ELR (cell line): ENCODE measurements around the gene MOB1B.

Experiments used
- DNase-seq: peaks from one replicate; pipeline ENCODE4 v3.0.0-alpha.2; 2015; ENCODE audit warnings: low read depth

The MOB1B gene

GRCh38 chr4:70914631-70915030 lies 12.5 kb downstream of the MOB1B start:
- DNase-seq, result peak; percentile 5

DNA sequence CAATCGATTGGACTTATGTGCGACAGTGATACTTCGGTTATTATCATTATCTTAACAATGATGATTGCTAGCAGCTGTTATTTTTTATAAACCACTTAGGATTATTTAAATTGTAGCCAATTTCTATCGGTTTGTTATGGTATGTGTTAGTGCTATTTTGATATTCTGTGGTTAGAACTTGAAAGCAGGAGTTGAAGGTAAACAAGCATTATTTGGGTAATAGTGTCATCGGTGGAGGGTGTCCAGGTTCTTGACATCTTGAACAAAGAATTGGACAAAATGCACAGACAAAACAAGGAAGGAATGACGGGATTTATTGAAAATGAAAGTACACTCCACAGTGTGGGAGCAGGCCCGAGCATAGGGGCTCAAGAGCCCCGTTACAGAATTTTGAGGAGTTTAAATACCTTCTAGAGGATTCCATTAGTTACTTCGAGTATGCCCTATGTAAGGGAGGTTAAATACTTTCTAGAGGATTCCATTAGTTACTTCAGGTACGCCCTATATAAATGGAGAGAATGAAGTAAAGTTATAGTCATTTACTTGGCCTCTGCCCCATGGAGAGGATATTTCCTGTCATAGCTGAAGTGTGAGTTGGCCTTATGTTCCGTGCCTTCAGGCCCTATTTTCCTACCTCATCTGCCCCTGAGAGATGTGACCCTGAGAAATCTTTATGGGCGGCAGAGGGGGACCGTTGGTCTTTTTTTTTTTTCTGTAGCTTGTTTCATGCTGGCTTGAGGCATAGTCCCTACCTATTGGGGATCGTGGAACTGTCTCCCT lies 13.1 kb downstream of the MOB1B start:
- peak; percentile 90 for DNase-seq

DNA sequence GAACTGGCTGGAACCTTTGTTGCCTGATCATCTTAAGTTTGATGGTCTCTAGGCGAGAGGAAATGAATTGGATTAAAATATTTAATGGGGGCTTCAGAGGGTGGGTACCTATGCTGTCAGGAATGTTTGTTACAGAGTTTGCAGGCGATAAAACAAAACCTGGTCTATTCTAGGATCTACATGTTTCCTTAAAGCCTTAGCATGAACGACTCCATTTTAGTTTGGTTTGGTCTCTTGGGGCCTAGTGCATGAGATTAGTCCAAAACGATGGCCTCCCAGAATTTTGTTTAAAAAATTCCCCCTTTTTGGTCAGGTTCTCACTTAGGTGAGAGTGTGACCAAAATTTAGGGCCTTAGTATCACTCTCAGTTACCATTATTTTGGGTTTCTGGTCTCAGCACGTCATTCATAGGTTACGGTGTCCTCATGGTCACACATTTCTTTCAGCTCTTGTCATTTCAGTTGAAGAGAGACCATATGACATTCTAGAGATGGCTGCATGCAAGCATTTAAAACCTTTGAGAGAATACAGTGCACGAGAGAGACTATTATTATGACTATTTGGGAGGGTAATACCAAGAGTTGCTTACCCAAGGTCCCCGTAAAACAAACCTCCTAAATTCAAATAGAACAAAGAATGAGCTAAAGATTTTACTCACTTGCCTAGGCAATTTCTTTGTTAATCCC lies 13.8 kb downstream of the MOB1B start:
- DNase-seq, result no peak

DNA sequence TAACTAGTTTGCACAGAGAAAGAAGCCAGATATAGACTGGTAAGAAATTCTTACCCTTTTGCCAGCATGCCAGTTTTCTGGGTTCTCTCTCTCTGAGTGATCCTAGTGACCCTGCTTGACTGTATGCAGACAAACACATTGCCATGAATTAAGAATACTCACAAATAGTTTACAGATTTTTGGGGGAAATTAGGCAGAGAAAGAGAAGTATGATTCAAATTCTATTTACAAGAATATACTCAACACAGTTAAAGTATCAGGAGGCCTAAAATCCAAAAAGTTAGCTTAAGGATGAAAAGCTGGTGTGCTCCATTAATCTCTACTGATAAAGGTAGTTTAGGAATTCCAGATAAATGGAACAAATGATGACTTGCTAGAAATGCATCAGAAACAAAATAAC lies 18.4 kb downstream of the MOB1B start:
- DNase-seq, result no peak

- DNase-seq, result peak; percentile 5
Measured at GRCh38 chr4:70925418-70925817, 23.2 kb downstream of the MOB1B start.

DNA sequence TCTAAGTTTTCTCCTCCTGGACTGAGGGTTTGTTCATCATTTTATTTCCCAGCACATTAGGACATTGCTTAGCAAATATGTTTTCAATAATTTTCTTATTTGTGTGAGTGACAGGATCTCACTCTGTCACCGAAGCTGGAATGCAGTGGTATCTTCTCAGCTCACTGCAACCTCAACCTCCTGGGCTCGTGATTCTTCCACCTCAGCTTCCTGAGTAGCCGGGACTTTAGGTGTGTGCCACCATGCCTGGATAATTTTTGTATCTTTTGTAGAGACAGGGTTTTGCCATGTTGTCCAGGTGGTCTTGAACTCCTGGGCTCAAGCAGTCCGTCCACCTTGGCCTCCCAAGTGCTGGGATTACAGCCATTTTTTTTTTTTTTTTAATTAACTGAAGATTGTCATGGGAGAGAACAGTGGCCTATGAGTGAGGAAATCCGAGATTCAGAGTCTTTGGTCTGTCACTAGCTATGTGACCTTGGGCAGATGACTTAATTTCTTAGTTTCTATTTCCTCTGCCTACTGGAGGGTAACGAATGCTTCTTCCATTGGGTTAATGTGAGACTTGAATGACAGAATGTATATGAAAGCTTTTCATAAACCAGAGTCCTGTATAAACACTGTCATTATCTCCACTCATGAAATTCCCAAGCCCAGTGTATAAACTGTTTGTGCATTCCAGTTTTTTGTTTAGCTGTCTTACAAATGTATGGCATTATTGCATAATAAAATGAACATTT lies 23.9 kb downstream of the MOB1B start:
- DNase-seq, result no peak

GRCh38 chr4:70927502-70928137 lies 25.5 kb downstream of the MOB1B start:
- DNase-seq, result no peak

GRCh38 chr4:70930530-70931256 lies 28.5 kb downstream of the MOB1B start:
- no peak for DNase-seq

- no peak for DNase-seq
Measured at GRCh38 chr4:70931347-70931746, 29.2 kb downstream of the MOB1B start.

DNA sequence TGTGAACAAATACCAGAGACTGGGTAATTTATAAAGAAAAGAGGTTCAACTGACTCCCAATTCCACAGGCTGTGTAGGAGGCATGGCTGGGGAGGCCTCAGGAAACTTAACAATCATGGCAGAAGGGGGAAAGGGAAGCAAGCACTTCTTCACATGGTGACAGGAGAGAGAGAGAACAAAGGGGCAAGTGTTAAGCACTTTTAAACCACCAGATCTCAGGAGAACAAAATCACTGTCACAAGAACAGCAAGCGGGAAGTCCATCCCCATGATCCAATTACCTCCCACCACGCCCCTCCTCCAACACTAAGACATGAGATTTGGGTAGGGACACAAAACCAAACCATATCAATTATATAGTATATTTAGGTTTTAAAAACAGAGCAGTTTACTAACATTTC lies 30.8 kb downstream of the MOB1B start:
- no peak for DNase-seq

DNA sequence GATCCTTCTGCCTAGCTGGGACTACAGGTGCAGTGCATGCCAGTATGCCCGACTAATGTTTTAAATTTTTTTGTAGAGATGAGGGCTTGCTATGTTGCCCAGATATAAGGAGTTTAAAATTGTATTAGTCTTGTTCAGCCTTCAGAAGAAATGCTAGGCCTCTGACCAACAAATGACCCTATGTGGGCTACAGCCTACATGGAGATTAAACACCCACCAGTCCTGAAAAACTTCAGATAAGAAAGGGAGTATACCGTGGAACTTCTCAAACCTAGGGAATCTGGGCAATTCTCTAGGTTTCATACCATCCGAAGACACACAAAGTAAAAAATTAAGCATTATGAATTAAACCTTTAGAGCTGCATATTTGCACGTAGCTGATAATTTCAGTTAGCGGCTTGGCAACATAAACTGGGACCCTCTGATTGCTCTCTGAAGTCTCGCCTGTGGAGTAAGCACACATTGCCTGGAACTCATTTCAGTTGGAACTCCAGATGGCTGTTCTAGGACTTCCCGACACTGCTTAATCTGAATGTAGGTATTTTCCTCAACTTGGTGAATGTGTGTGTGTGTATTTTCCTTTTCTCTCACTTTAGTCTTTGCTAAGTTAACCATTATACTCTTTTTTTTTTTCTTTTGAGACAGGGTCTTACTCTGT lies 33.0 kb downstream of the MOB1B start:
- no peak for DNase-seq

DNA sequence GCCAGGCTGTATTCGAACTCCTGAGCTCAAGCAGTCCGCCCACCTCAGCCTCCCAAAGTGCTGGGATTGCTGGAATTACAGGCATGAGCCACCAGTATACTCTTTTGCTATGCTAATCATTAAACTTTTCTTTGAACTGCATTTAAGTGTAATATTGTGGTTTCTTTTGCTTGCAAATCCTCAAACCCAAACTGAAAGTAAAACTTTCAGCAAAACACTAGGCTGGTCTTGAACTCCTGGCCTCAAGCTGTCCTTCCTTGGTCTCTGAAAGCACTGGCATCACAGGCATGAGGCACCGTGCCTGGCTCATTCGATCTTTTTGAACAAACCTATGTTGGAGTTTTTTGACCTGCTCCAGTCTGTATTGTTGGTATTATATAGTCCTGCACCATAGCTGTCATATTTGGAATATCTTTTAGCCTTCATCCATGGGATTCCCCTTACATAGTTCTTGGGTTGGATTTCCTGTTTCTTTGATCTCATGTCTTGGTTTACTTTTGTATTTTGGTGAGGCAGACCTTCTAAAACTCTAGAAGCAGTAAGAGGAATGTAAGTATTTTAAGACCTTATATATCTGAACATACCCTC lies 34.1 kb downstream of the MOB1B start:
- DNase-seq, result no peak

DNA sequence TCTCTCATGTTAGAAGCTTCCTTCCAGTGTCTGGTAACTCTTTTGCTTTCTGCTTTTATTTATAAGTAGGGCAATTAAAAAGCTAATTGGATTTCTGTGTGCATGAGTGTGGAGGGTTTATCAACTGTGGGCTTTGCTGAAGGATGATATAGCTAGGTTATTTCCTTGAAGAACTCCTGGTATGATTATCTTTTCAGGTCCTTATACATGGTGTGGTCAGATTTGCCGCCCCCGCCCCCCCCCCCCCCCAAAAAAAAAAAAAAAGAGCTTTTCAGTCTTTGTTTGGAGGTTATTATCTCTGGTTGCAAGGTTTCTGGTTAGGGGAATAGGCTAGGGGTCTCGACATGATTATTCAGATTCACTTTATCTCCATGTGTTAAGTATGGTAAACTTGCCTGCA lies 35.9 kb downstream of the MOB1B start:
- DNase-seq, result no peak

DNA sequence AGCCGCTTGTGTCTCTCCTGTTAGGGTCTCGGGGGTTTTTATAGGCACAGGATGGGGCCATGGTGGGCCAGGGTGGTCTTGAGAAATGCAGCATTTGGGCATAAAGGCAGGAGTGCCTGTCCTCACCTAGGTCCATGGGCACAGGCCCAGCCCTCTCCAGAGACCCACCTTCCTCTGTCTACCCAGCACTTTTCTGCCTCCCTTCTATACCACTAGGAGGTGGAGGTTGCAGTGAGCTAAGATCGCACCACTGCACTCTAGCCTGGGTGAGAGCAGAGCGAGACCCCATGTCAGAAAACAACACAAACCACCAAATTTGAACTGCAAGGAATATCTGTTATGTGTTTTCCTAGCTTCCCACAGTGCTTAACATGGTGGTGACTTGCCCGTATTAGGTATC lies 38.0 kb downstream of the MOB1B start:
- DNase-seq, result peak; percentile 2

DNA sequence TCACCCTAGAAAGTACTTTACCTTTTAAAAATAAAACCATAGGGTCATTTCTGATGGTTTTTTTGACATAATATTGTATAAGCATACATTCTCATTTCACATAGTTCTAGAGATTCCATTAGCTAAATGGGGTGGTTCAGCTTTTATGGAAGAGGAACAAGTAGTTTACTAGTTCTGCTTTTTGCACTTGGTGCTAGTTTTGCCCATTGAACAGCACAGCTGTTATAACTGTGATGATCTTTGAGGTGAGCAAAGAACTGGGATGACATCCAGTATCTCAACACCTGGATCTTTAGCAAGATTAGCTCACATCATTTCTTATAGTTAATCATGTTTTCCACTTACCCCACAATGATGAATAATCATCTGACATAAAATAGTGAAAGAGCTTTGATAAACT lies 40.9 kb downstream of the MOB1B start:
- no peak for DNase-seq

DNA sequence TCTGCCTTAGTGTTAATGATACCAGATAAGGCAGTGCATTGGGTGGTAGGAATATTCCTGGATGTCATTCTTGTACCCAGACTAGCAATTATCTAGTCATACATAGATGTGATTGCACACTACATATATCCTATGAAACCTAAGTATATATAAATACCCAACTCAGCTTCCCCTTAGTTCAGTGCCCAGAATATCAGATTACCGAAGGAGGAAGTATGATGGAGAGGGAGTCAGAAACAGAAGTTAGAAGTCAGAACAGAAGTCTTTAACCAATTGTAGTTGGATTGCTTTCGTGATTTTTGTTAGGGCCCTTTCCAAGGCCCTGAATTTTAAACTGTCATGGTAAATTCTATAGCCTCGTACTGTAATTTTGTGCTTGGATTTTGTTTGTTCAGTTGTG lies 42.9 kb downstream of the MOB1B start:
- peak; percentile 3 for DNase-seq

- peak; percentile 3 for DNase-seq
Measured at GRCh38 chr4:70945452-70946055, 43.4 kb downstream of the MOB1B start.

DNA sequence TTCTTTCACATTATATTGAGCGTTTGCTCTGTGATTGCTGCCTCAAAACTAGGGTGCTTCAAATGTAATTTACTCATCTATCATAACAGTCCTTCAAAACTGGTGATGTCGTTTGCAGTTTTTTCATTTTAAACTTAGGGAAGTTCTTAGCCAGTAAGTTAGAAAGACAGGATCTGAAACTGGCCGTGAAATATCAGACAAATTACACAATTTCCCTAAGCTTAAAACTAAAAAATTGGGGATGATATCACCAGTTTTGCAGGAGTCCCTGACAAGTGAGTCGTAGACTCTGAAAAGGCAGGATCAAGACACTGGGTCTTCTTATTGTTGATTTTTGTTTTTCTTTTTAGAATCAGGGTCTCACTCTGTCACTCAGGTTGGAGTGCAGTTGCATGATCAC lies 44.8 kb downstream of the MOB1B start:
- DNase-seq, result no peak

GRCh38 chr4:70948665-70949260 lies 46.6 kb downstream of the MOB1B start:
- no peak for DNase-seq

DNA sequence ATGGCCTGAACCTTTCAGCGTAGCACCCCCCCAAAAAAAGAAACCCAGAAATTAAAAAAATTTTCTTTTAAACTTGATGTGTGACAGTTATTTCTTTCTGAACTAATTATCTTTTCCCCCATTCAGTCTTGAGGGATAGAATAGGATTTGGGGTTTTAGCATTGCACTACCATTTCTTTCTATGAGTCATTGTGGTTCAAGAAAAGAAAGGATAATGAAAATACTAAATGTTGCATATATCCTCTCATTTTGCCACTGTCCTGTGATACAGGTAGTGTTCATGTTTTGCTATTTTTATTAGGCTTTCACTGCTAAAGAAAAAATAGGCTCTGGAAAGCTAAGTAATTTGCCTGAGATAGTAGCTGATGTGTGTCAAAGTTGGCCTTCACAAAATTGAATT lies 51.9 kb downstream of the MOB1B start:
- DNase-seq, result peak; percentile 12
